ENCODE data around the gene DGKG. TPM values are rescaled to one million over a fixed set of nuclear protein-coding genes. Genes with fewer than 3 reads are reported as not detected.

Gene DGKG
- total and polyA plus RNA-seq, 4 donors, result 0.84 to 7.8 (median 1.7) TPM

DNA sequence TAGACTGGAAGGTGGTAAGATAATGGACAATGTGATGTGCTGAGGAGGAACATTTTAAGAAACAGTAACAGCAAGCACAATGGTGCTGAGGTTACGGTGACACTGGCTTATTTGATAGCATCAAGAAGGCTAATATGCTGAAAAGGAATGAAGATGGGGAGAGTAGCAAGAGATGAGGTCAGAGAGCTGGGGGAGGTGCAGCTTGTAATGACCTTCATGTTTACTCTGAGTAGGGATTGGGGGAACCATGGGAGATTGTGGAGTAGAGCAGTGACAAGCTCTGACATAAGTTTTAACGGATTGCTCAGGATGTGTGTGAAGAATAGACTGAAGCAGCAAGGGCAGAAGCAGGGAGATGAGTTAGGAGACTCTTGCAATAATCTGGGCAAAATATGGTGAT, 56.7 kb downstream of the DGKG start:
- Histone ChIP-seq H3K9me3 (ENCODE audit: control insufficient read depth in 4 of 4, low read length in 3 of 4) (no peaks in the 10 kb centered on the region), H3K27me3 (ENCODE audit: control insufficient read depth in 4 of 4, insufficient read depth in 4 of 4, low read length in 3 of 4) (peaks cover 0 to 3% (median 2%) of the 10 kb centered on the region in 4 donors), H3K9ac (ENCODE audit: low read depth in 1 of 2, low read length in 2 of 2) (no peak overlapping the region), H3K4me1 (ENCODE audit: control insufficient read depth in 4 of 4, insufficient read depth in 4 of 4, low read length in 3 of 4) (no peaks in the 10 kb centered on the region), H3K36me3 (ENCODE audit: control insufficient read depth in 4 of 4, insufficient read depth in 3 of 4, low read depth in 1 of 4, low read length in 3 of 4) (no peaks in the 10 kb centered on the region), H3K4me3 (ENCODE audit: low read depth in 1 of 3, low read length in 3 of 3) (no peak overlapping the region), H3K27ac (ENCODE audit: low read depth in 1 of 2, low read length in 2 of 2) (no peak overlapping the region)
- no peak for DNase-seq (ENCODE audit: low spot score)
- TF ChIP-seq NR2F2 (IDR thresholded peaks at IDR 0.05) (no peak), FOXA1 (IDR thresholded peaks at IDR 0.05) (no peak), HNF4A (conservative IDR thresholded peaks at IDR 0.05) (no peak), GABPA (IDR thresholded peaks at IDR 0.05 in 1 of 2, conservative IDR thresholded peaks at IDR 0.05 in 1 of 2) (no peak), TAF1 (conservative IDR thresholded peaks at IDR 0.05) (no peak)
- TF ChIP-seq, protein P1, sequence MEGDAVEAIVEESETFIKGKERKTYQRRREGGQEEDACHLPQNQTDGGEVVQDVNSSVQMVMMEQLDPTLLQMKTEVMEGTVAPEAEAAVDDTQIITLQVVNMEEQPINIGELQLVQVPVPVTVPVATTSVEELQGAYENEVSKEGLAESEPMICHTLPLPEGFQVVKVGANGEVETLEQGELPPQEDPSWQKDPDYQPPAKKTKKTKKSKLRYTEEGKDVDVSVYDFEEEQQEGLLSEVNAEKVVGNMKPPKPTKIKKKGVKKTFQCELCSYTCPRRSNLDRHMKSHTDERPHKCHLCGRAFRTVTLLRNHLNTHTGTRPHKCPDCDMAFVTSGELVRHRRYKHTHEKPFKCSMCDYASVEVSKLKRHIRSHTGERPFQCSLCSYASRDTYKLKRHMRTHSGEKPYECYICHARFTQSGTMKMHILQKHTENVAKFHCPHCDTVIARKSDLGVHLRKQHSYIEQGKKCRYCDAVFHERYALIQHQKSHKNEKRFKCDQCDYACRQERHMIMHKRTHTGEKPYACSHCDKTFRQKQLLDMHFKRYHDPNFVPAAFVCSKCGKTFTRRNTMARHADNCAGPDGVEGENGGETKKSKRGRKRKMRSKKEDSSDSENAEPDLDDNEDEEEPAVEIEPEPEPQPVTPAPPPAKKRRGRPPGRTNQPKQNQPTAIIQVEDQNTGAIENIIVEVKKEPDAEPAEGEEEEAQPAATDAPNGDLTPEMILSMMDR (IDR thresholded peaks at IDR 0.05; ENCODE audit: low read depth, low read length, missing input control), result no peak
- TF ChIP-seq, protein P2, sequence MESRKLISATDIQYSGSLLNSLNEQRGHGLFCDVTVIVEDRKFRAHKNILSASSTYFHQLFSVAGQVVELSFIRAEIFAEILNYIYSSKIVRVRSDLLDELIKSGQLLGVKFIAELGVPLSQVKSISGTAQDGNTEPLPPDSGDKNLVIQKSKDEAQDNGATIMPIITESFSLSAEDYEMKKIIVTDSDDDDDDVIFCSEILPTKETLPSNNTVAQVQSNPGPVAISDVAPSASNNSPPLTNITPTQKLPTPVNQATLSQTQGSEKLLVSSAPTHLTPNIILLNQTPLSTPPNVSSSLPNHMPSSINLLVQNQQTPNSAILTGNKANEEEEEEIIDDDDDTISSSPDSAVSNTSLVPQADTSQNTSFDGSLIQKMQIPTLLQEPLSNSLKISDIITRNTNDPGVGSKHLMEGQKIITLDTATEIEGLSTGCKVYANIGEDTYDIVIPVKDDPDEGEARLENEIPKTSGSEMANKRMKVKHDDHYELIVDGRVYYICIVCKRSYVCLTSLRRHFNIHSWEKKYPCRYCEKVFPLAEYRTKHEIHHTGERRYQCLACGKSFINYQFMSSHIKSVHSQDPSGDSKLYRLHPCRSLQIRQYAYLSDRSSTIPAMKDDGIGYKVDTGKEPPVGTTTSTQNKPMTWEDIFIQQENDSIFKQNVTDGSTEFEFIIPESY (IDR thresholded peaks at IDR 0.05), result no peak
- TF ChIP-seq, protein P3, sequence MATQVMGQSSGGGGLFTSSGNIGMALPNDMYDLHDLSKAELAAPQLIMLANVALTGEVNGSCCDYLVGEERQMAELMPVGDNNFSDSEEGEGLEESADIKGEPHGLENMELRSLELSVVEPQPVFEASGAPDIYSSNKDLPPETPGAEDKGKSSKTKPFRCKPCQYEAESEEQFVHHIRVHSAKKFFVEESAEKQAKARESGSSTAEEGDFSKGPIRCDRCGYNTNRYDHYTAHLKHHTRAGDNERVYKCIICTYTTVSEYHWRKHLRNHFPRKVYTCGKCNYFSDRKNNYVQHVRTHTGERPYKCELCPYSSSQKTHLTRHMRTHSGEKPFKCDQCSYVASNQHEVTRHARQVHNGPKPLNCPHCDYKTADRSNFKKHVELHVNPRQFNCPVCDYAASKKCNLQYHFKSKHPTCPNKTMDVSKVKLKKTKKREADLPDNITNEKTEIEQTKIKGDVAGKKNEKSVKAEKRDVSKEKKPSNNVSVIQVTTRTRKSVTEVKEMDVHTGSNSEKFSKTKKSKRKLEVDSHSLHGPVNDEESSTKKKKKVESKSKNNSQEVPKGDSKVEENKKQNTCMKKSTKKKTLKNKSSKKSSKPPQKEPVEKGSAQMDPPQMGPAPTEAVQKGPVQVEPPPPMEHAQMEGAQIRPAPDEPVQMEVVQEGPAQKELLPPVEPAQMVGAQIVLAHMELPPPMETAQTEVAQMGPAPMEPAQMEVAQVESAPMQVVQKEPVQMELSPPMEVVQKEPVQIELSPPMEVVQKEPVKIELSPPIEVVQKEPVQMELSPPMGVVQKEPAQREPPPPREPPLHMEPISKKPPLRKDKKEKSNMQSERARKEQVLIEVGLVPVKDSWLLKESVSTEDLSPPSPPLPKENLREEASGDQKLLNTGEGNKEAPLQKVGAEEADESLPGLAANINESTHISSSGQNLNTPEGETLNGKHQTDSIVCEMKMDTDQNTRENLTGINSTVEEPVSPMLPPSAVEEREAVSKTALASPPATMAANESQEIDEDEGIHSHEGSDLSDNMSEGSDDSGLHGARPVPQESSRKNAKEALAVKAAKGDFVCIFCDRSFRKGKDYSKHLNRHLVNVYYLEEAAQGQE (IDR thresholded peaks at IDR 0.05), result no peak
- TF ChIP-seq, protein P4, sequence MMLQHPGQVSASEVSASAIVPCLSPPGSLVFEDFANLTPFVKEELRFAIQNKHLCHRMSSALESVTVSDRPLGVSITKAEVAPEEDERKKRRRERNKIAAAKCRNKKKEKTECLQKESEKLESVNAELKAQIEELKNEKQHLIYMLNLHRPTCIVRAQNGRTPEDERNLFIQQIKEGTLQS (IDR thresholded peaks at IDR 0.05), result no peak
- 65% methylated on average over 2 of the region's 2 CpGs for WGBS

DNA sequence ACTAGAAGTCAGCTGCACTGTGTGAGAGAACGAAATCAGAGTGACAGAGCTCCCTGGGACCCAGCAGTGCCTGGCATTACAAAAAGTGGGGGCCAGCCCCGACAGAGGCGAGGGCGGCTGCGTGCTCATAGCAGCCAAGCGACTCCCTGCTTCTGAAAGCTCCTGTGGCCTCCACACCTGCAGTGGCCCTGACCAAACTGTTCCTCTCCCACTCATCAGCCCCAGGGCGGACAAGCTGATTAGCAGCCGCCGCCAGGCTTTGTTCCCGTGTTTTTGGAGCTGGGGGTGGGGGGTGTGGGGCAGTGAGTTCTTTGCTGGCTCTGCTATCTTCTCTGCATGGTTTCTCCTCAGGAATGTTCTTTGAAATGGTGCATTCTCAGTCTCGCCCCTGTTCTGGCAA, 58.1 kb downstream of the DGKG start:
- no peak overlapping the region for H3K9ac ChIP-seq (ENCODE audit: low read depth in 1 of 2, low read length in 2 of 2)
- H3K27me3 ChIP-seq (ENCODE audit: control insufficient read depth in 4 of 4, insufficient read depth in 4 of 4, low read length in 3 of 4), result peaks cover 0 to 3% (median 2%) of the 10 kb centered on the region in 4 donors
- WGBS, result 34% methylated on average over 11 of the region's 11 CpGs
- DNase-seq (ENCODE audit: low spot score), result no peak
- no peaks in the 10 kb centered on the region for H3K9me3 ChIP-seq (ENCODE audit: control insufficient read depth in 4 of 4, low read length in 3 of 4)
- H3K4me3 ChIP-seq (ENCODE audit: low read depth in 1 of 3, low read length in 3 of 3), result no peak overlapping the region
- no peak overlapping the region for H3K27ac ChIP-seq (ENCODE audit: low read depth in 1 of 2, low read length in 2 of 2)
- H3K36me3 ChIP-seq (ENCODE audit: control insufficient read depth in 4 of 4, insufficient read depth in 3 of 4, low read depth in 1 of 4, low read length in 3 of 4), result no peaks in the 10 kb centered on the region
- no peaks in the 10 kb centered on the region for H3K4me1 ChIP-seq (ENCODE audit: control insufficient read depth in 4 of 4, insufficient read depth in 4 of 4, low read length in 3 of 4)
- TF ChIP-seq, protein P4 (IDR thresholded peaks at IDR 0.05), result no peak
- no peak for TF ChIP-seq FOXA2 (IDR thresholded peaks at IDR 0.05)
- TF ChIP-seq TAF1 (conservative IDR thresholded peaks at IDR 0.05), result no peak
- TF ChIP-seq SP1 (IDR thresholded peaks at IDR 0.05), result no peak
- TF ChIP-seq HNF4G (IDR thresholded peaks at IDR 0.05), result no peak
- TF ChIP-seq YY1 (IDR thresholded peaks at IDR 0.05), result no peak
- TF ChIP-seq HNF4A (conservative IDR thresholded peaks at IDR 0.05), result no peak
- no peak for TF ChIP-seq JUND (IDR thresholded peaks at IDR 0.05)
- TF ChIP-seq, protein P1 (IDR thresholded peaks at IDR 0.05; ENCODE audit: low read depth, low read length, missing input control), result no peak
- no peak for TF ChIP-seq NR2F2 (IDR thresholded peaks at IDR 0.05)
- no peak for TF ChIP-seq RAD21 (IDR thresholded peaks at IDR 0.05)
- no peak for TF ChIP-seq GABPA (IDR thresholded peaks at IDR 0.05 in 1 of 2, conservative IDR thresholded peaks at IDR 0.05 in 1 of 2)
- TF ChIP-seq EGR1 (IDR thresholded peaks at IDR 0.05; ENCODE audit: low read depth in 2 of 2), result no peak
- TF ChIP-seq, protein P3 (IDR thresholded peaks at IDR 0.05), result no peak

Measured in liver (tissue), 9 donors.